WTC11 (cell line): Measurements from ENCODE around the gene MAML3. TPM values are rescaled to one million over a fixed set of nuclear protein-coding genes. Genes with fewer than 3 reads are reported as not detected.

ENCODE experiments used
- ATAC-seq: fragments of 200-7000 bp; cut with Tn5 transposase; 2 replicates; pipeline ENCODE4 v1.10.0; 2021; ENCODE audit warnings: mild to moderate bottlenecking, moderate library complexity
- CTCF ChIA-PET: fragments of 300-600 bp; sonication (Branson Sonifier 250); formaldehyde crosslinking; loops from one replicate; lab custom pipeline; 2021; ENCODE audit warnings: antibody characterized with exemption; lab: Charles Lee
- POLR2A ChIA-PET: fragments of 350-600 bp; sonication (Branson Sonifier 250); formaldehyde crosslinking; loops from one replicate; lab custom pipeline; 2021; ENCODE audit warnings: antibody characterized with exemption; lab: Charles Lee
- DNase-seq: peaks from one replicate; pipeline ENCODE4 v3.0.0; 2021; ENCODE audit warnings: low spot score
- H3K27ac Mint-ChIP-seq: 2 replicates; pipeline ENCODE4 v1.8.0; 2021; ENCODE audit warnings: mixed read lengths
- H3K27me3 Mint-ChIP-seq: 2 replicates; pipeline ENCODE4 v1.8.0; 2021; ENCODE audit warnings: low read depth, mild to moderate bottlenecking, moderate library complexity, mixed read lengths
- H3K36me3 Mint-ChIP-seq: 2 replicates; pipeline ENCODE4 v1.8.0; 2021; ENCODE audit warnings: mixed read lengths
- H3K4me1 Mint-ChIP-seq: 2 replicates; pipeline ENCODE4 v1.8.0; 2022; ENCODE audit warnings: mixed read lengths
- H3K4me3 Mint-ChIP-seq: 2 replicates; pipeline ENCODE4 v1.8.0; 2021; ENCODE audit warnings: mild to moderate bottlenecking, moderate library complexity, mixed read lengths
- H3K9me3 Mint-ChIP-seq: 2 replicates; pipeline ENCODE4 v1.8.0; 2021; ENCODE audit warnings: mixed read lengths
- EMX1 ChIP-seq: fragments of 250-450 bp; sonication (Bioruptor Pico); IDR thresholded peaks from 2 replicates; pipeline ENCODE4 v1.8.0; 2021; ENCODE audit warnings: mild to moderate bottlenecking
- ETV6 ChIP-seq: sonication (generic); formaldehyde crosslinking; IDR thresholded peaks from 2 replicates; pipeline ENCODE4 v1.8.1; 2022; ENCODE audit warnings: mild to moderate bottlenecking, missing genetic modification reagents
- FOXP1 ChIP-seq: sonication (generic); formaldehyde crosslinking; IDR thresholded peaks from 2 replicates; pipeline ENCODE4 v1.8.0; 2022; ENCODE audit warnings: missing genetic modification reagents, mild to moderate bottlenecking, moderate library complexity, borderline replicate concordance
- KAT7 ChIP-seq: sonication (generic); formaldehyde crosslinking; IDR thresholded peaks from 2 replicates; pipeline ENCODE4 v1.8.1; 2023; ENCODE audit warnings: missing genetic modification reagents, mild to moderate bottlenecking, borderline replicate concordance
- MAX ChIP-seq: sonication (generic); formaldehyde crosslinking; IDR thresholded peaks from 2 replicates; pipeline ENCODE4 v1.8.0; 2022; ENCODE audit warnings: mild to moderate bottlenecking, missing genetic modification reagents
- PRDM15 ChIP-seq: sonication (generic); formaldehyde crosslinking; IDR thresholded peaks from 2 replicates; pipeline ENCODE4 v1.8.0; 2022; ENCODE audit warnings: missing genetic modification reagents
- TEAD1 ChIP-seq: sonication (generic); formaldehyde crosslinking; IDR thresholded peaks from 2 replicates; pipeline ENCODE4 v1.8.0; 2022; ENCODE audit warnings: mild to moderate bottlenecking, missing genetic modification reagents
- TP53 ChIP-seq: sonication (generic); formaldehyde crosslinking; IDR thresholded peaks from 2 replicates; pipeline ENCODE4 v1.8.1; 2023; ENCODE audit warnings: mild to moderate bottlenecking, missing genetic modification reagents
- ZBTB43 ChIP-seq: sonication (generic); formaldehyde crosslinking; IDR thresholded peaks from 2 replicates; pipeline ENCODE4 v1.8.1; 2023; ENCODE audit warnings: mild to moderate bottlenecking, missing genetic modification reagents
- ZNF423 ChIP-seq: fragments of 250-450 bp; sonication (Bioruptor Pico); IDR thresholded peaks from 2 replicates; pipeline ENCODE4 v2.1.2; 2022; ENCODE audit warnings: mild to moderate bottlenecking, moderate library complexity
- total RNA-seq: library from RNA; stranded (reverse); gene quantifications from 3 replicates; pipeline ENCODE4 v1.2.3, GENCODE V29; 2021
- TF ChIP-seq, protein P1 (sequence below): sonication (generic); formaldehyde crosslinking; IDR thresholded peaks from 2 replicates; pipeline ENCODE4 v1.8.0; 2023; ENCODE audit warnings: mild to moderate bottlenecking, missing genetic modification reagents

MAML3 gene
- total RNA-seq, 1 experiment from 2014 or later: 7.4 TPM

DNA sequence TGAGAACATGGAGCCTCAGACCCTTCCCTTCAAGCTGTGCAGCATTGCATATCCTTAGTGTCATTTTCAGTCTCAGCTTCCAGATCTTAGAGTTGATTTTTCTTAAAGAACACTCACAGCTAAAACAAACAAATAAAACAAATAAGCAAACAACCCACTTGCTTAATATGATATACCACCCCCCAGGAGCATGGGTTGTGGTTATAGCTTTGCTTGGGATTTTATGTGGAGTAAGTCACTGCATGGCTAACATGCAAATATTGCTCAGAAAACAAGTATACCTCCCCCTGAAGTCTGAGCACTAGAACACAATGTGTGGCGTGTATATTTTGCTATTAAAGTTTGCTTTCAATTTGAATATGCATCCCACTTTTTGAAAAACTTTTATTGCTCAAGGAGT lies 409.8 kb downstream of the MAML3 start:
- Mint-ChIP-seq H3K27ac (no peak overlapping the region), H3K27me3 (no peaks in the 10 kb centered on the region), H3K36me3 (no peaks in the 10 kb centered on the region), H3K4me3 (no peak overlapping the region), H3K4me1 (peaks cover 19% of the 10 kb centered on the region), H3K9me3 (no peaks in the 10 kb centered on the region)
- ATAC-seq (no peak), DNase-seq (no peak)
- ChIA-PET POLR2A (no interaction called here), CTCF (no interaction called here)
- TF ChIP-seq ZBTB43 (CRISPR knock-in tag) (no peak), TEAD1 (CRISPR knock-in tag) (no peak)
- TF ChIP-seq, protein P1, sequence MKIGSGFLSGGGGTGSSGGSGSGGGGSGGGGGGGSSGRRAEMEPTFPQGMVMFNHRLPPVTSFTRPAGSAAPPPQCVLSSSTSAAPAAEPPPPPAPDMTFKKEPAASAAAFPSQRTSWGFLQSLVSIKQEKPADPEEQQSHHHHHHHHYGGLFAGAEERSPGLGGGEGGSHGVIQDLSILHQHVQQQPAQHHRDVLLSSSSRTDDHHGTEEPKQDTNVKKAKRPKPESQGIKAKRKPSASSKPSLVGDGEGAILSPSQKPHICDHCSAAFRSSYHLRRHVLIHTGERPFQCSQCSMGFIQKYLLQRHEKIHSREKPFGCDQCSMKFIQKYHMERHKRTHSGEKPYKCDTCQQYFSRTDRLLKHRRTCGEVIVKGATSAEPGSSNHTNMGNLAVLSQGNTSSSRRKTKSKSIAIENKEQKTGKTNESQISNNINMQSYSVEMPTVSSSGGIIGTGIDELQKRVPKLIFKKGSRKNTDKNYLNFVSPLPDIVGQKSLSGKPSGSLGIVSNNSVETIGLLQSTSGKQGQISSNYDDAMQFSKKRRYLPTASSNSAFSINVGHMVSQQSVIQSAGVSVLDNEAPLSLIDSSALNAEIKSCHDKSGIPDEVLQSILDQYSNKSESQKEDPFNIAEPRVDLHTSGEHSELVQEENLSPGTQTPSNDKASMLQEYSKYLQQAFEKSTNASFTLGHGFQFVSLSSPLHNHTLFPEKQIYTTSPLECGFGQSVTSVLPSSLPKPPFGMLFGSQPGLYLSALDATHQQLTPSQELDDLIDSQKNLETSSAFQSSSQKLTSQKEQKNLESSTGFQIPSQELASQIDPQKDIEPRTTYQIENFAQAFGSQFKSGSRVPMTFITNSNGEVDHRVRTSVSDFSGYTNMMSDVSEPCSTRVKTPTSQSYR: no peak

GRCh38 chr4:139743027-139743426 lies 411.0 kb downstream of the MAML3 start:
- ATAC-seq: no peak
- Mint-ChIP-seq H3K9me3 (no peaks in the 10 kb centered on the region), H3K36me3 (no peaks in the 10 kb centered on the region), H3K4me1 (peaks cover 20% of the 10 kb centered on the region), H3K27ac (no peak overlapping the region), H3K4me3 (no peak overlapping the region), H3K27me3 (no peaks in the 10 kb centered on the region; the same call in 1 of the 2 replicates)
- ChIA-PET CTCF (no interaction called here), POLR2A (interaction anchor here (0.6 kb wide), 1 partner anchor 404 kb away, joined by 3 read pairs; no protein-coding TSS in a partner anchor)
- DNase-seq: no peak
- TF ChIP-seq EMX1: no peak
- TF ChIP-seq TP53 (CRISPR knock-in tag): no peak
- no peak for TF ChIP-seq ETV6 (CRISPR knock-in tag)

- H3K4me1 Mint-ChIP-seq: peaks cover 28% of the 10 kb centered on the region
- POLR2A ChIA-PET: interaction anchor here (0.9 to 1.3 kb wide), 2 partner anchors 9 to 75 kb away, joined by 3 to 4 read pairs; partner anchors contain the start of gene MGST2
- TF ChIP-seq FOXP1 (CRISPR knock-in tag) (no peak), MAX (CRISPR knock-in tag) (peak; percentile 19; the same call in 1 of the 2 replicates), PRDM15 (CRISPR knock-in tag) (no peak), KAT7 (CRISPR knock-in tag) (no peak), ZNF423 (CRISPR knock-in tag) (no peak)
These were observed 413.4 kb downstream of the MAML3 start for GRCh38 chr4:139740531-139741041.

More at GRCh38 chr4:139740531-139741041, 413.4 kb downstream of the MAML3 start:
- no peak for DNase-seq
- Mint-ChIP-seq H3K9me3 (no peaks in the 10 kb centered on the region), H3K36me3 (no peaks in the 10 kb centered on the region), H3K27ac (no peak overlapping the region), H3K27me3 (peaks cover 21% of the 10 kb centered on the region), H3K4me3 (no peak overlapping the region)
- CTCF ChIA-PET: interaction anchor here (0.8 to 2.4 kb wide), 4 partner anchors 28 to 586 kb away, joined by 3 to 11 read pairs (median 5); no protein-coding TSS in a partner anchor
- peak; percentile 23 for ATAC-seq
